IPS-20b (cell line): Measurements from ENCODE around the gene MAGEH1.
"Not testable (repeated sequence)": the region's sequence is repeated elsewhere in the genome, so short reads cannot be mapped to it uniquely, and the experiment has no call there.

Experiments
- H3K27ac ChIP-seq: one replicate; pipeline ENCODE4 v1.5.1; 2013; ENCODE audit warnings: low read length
- H3K27me3 ChIP-seq: 2 replicates; pipeline ENCODE4 v1.6.1; 2013; ENCODE audit warnings: mild to moderate bottlenecking, low read length, inconsistent platforms; ENCODE audit not compliant: insufficient read depth
- H3K36me3 ChIP-seq: 2 replicates; pipeline ENCODE4 v1.6.1; 2013; ENCODE audit warnings: low read depth, mild to moderate bottlenecking, inconsistent platforms, low read length, moderate library complexity; ENCODE audit not compliant: insufficient read depth
- H3K4me1 ChIP-seq: 2 replicates; pipeline ENCODE4 v1.6.1; 2013; ENCODE audit warnings: mild to moderate bottlenecking, control low read depth, inconsistent platforms, low read length, moderate library complexity; ENCODE audit not compliant: insufficient read depth
- H3K4me3 ChIP-seq: 2 replicates; pipeline ENCODE4 v1.5.1; 2013; ENCODE audit warnings: mild to moderate bottlenecking, low read length, inconsistent platforms
- H3K9ac ChIP-seq: 2 replicates; pipeline ENCODE4 v1.6.1; 2013; ENCODE audit warnings: low read depth, mild to moderate bottlenecking, inconsistent platforms, low read length, moderate library complexity
- H3K9me3 ChIP-seq: 2 replicates; pipeline ENCODE4 v1.6.1; 2013; ENCODE audit warnings: mild to moderate bottlenecking, low read depth, low read length, inconsistent platforms; ENCODE audit not compliant: insufficient read depth

The MAGEH1 gene

DNA sequence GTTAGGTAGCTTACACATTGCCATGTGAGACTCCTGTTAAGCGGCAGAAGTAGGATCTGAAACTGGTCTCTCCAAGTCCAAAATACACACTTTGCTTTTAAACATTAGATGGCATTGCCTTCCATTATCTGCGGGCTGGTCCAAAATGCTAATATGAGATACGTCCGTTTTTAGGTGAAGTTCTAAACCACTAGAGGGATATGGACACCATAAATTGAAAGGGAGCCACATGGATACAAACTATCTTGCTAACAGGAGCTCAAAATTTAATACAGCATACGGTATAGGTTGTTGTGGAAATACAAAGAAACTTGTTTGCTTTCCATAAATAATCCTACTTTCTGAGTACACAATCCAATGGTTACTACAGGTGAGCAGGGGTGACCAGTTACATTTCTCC is 13.9 kb downstream of the MAGEH1 start:
- H3K9ac ChIP-seq, H3K4me1 ChIP-seq, H3K27ac ChIP-seq, H3K27me3 ChIP-seq, H3K4me3 ChIP-seq, H3K36me3 ChIP-seq, H3K9me3 ChIP-seq: not testable (repeated sequence)

DNA sequence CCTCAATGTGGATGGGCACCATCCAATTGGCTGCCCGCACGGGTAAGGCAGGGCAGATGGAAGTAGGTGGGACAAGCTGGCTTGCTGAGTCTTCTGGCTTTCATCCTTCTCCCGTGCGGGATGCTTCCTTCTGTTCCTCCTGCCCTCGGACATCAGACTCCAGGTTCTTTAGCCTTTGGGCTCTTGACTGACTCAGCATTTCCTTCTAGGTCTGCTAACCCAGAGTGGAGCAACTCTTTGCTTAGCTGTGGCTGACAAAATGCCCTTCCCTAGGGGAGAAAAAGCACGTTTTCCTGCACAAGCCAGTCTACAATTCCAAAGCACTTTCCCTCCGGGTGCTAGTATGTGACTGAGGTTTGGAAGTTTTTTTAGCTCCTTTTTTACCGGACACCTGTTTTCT is 28.0 kb downstream of the MAGEH1 start:
- not testable (repeated sequence) for H3K4me1 ChIP-seq, H3K27ac ChIP-seq, H3K9me3 ChIP-seq, H3K9ac ChIP-seq, H3K4me3 ChIP-seq, H3K27me3 ChIP-seq, H3K36me3 ChIP-seq

DNA sequence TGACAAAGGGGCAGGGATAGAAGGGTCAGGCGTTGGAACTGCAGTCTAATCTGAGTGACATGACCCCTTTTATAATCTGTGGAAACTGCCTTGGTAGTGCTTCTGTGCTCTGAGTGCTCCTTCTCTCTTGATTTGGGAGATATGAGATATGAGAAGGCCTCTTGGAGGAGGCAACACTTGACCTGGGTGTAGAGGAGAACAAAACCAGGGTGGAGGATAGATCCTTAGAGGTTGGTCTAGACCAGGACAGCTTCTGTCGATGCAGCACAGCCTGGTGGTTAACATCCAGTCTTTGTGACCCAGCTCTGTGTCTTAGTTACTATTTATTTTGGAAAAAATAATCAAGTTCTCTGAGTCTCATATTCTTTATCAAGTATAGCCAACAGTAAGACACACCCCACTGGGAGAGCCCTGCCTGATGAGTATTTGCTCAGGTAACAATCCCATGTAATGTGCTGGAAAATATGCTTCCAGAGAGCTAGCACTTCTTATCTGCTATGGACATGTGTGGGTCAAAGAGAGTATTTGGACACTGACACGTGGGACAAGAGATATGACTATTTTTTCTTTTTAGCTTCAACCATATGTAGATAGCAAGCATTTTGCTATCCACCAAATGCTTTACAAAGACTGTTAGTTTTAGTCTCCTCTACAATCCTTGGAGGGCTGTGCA is 28.6 kb downstream of the MAGEH1 start:
- H3K4me1 ChIP-seq, result no peaks in the 10 kb centered on the region
- no peaks in the 10 kb centered on the region for H3K27me3 ChIP-seq
- H3K9me3 ChIP-seq, result no peaks in the 10 kb centered on the region
- no peak overlapping the region for H3K9ac ChIP-seq
- H3K27ac ChIP-seq, result no peak overlapping the region
- H3K4me3 ChIP-seq, result no peak overlapping the region
- no peaks in the 10 kb centered on the region for H3K36me3 ChIP-seq

DNA sequence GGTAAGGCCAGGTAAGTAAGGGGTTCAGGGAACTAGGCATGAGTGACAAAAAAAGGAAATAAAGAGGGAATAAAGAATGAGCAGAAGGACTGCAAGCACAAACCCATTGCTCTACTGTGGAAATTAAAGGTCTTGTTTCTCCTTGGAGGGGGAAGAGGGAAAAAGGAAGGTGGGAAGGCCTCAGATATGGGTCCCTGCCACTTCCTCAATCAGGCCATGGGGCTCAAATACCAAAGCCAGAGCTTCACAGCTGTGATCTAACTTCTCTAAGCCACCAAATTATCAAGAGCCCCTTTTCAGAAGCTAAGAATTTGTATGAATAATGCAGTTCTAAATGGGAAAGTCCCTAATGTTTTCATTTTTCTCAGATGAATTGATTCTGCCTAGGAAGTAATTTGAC is 33.0 kb downstream of the MAGEH1 start:
- H3K36me3 ChIP-seq, result peaks cover 17% of the 10 kb centered on the region
- no peak overlapping the region for H3K9ac ChIP-seq
- no peaks in the 10 kb centered on the region for H3K4me1 ChIP-seq
- H3K9me3 ChIP-seq, result no peaks in the 10 kb centered on the region
- H3K4me3 ChIP-seq, result no peak overlapping the region
- H3K27ac ChIP-seq, result no peak overlapping the region
- H3K27me3 ChIP-seq, result no peaks in the 10 kb centered on the region

DNA sequence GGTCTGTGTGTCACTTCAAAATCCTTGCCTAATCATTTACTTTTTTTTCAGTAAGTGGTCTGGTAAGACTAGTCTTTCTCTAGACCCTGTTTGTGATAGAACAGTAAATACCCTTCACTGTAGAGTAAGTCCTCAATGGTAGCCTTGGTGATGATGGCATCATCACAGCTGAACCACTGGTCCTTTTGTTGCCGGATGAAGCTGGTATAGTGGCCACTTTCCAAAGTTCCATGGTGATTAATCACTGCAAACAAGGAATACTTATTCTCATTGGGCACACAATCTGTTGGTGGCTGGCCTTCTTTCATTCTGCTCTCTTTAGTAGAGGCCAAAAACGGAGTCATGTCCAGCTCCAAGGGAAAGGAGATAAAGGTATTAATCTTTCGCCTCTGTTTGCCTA is 34.8 kb downstream of the MAGEH1 start:
- no peak overlapping the region for H3K27ac ChIP-seq
- peaks cover 7% of the 10 kb centered on the region; the same call in 1 of the 2 replicates for H3K4me1 ChIP-seq
- H3K27me3 ChIP-seq, result no peaks in the 10 kb centered on the region
- no peak overlapping the region for H3K4me3 ChIP-seq
- H3K9me3 ChIP-seq, result no peaks in the 10 kb centered on the region
- H3K36me3 ChIP-seq, result peaks cover 17% of the 10 kb centered on the region
- no peak overlapping the region for H3K9ac ChIP-seq

DNA sequence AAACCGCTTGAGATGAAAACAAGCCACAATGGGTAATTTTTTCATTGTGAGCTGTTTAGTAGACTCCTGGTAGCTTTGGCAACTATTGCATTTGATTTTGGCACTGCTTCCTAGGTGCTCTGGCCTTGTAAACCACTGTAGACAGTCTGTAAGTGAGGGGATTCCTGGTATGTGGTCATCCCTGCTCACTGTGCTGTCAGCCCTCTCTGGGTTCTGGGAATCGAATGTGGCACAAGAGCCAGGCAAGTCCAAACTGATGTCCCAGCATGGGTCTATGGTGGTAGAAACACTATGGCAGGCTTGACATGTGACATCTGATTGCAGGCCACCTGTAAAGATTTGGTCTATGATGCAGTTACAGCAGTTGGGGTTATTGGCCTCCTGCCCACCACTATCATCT is 35.2 kb downstream of the MAGEH1 start:
- H3K9me3 ChIP-seq, result no peaks in the 10 kb centered on the region
- no peaks in the 10 kb centered on the region for H3K27me3 ChIP-seq
- no peak overlapping the region for H3K27ac ChIP-seq
- peaks cover 17% of the 10 kb centered on the region for H3K36me3 ChIP-seq
- H3K9ac ChIP-seq, result no peak overlapping the region
- no peak overlapping the region for H3K4me3 ChIP-seq
- H3K4me1 ChIP-seq, result peaks cover 7% of the 10 kb centered on the region; the same call in 1 of the 2 replicates

DNA sequence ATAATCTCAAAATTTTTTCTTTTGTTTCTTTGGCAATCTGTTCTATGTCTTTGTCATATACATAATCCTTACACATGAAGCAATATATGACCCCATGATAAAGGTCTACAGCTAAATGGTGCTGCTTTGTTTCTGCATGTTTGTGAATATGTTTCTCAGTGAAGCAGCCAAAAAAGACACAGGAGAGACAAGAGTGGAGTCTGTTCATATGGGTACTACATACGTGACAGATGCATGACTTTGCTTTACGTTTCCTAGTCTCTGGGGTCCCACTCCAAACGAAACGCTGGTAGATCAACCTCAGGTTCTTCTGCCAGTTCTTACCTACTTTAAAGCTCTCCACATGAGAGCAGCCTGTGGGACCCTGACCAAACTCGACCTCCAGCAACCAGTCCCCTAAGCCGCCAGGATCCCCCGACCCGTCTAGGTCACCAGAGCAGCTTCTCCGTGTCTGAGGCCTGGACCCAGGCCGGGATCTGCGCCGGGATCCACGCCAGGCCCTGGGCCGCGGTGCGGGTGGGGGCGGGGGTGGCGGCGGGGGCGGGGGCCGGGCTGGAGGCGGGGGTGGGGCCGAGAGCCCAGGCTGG is 36.2 kb downstream of the MAGEH1 start:
- Histone ChIP-seq H3K36me3 (peaks cover 17% of the 10 kb centered on the region), H3K9ac (peak overlapping the region; percentile 60; the same call in 1 of the 2 replicates), H3K27ac (no peak overlapping the region), H3K9me3 (no peaks in the 10 kb centered on the region), H3K4me1 (peaks cover 7% of the 10 kb centered on the region; the same call in 1 of the 2 replicates), H3K27me3 (no peaks in the 10 kb centered on the region), H3K4me3 (peak overlapping the region; percentile 94)

DNA sequence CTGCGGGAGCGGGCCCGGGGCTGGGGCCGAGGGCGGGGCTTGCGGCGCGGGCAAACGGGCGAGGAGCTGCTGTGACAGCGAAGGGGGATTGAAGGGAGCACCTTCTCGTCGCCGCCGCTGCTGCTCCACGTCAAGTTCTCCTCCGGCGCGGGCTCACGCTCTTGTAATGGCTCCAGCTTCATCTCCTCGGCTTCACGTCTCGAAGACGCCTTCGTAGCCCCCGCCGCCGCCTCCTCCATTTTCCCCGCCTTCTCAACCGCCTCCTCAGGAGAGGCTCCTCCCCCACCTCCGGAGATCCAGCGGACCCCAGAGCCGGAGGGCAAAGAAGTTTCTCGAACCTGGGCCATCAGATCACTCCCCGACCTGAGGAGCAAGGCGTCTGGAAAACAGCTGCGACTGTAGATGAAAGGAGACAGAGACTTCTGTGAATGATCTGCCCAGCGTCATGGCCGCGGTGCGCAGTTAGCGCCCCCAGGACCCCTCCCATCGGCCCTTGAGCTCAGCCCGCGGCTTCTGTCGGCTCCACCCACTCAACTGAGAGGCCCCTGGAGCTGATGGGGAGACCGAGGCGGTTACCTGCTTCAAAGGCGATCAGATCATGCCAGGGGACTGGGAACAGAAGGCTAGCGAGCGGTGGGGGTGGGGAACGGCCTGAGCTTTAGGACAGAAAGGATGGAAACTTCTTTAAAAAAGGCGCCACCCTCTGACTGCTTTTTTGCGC is 36.8 kb downstream of the MAGEH1 start:
- Histone ChIP-seq H3K27ac (peak overlapping the region; percentile 36), H3K9ac (peak overlapping the region; percentile 88; the same call in 1 of the 2 replicates), H3K27me3 (no peaks in the 10 kb centered on the region), H3K4me1 (peaks cover 7% of the 10 kb centered on the region; the same call in 1 of the 2 replicates), H3K9me3 (no peaks in the 10 kb centered on the region), H3K36me3 (peaks cover 17% of the 10 kb centered on the region), H3K4me3 (peak overlapping the region; percentile 94)

DNA sequence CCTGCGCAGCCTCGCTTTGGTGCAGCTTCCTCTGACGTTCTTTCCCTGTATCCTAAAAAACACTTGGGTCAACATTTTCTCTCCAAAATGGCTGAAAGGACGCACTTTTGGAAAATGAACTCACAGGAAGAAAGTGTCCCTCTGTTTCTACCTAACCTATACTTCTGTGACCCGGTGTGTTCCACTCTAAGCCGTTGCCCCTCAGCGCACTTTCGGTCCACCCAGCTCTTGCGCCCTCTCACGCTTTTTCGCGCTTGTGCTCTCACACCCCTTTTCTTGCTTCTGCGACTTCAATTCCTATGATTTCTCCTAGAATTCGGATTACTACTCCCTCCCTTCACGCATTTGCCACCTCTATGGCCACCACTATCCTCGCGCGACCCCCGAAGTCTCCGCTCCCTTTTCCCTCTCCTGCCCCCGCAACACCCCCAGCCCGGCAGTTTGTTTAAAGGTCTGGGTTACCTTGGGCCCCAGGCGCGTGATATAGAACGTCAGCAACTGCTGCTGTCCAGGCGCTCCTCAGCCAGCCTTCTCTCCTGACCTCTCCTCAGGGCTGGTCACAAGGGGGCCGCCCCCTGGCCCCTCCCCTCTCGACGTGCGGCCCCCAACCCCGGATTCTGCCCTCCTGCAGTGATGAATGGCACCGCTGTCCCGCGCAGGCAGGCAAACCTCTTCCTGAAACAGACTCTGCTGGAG is 37.5 kb downstream of the MAGEH1 start, which contains the start of gene USP51:
Gene USP51, minus strand, starts transcription at position 535 of the 696 bp plus-strand sequence. CDS start 909 bp downstream, outside the sequence.
- Histone ChIP-seq H3K27me3 (no peaks in the 10 kb centered on the region), H3K4me1 (peaks cover 7% of the 10 kb centered on the region; the same call in 1 of the 2 replicates), H3K9me3 (no peaks in the 10 kb centered on the region), H3K36me3 (peaks cover 17% of the 10 kb centered on the region), H3K4me3 (peak within 1 kb of the TSS; percentile 94), H3K27ac (peak within 1 kb of the TSS; percentile 36), H3K9ac (peak within 1 kb of the TSS; percentile 88)

DNA sequence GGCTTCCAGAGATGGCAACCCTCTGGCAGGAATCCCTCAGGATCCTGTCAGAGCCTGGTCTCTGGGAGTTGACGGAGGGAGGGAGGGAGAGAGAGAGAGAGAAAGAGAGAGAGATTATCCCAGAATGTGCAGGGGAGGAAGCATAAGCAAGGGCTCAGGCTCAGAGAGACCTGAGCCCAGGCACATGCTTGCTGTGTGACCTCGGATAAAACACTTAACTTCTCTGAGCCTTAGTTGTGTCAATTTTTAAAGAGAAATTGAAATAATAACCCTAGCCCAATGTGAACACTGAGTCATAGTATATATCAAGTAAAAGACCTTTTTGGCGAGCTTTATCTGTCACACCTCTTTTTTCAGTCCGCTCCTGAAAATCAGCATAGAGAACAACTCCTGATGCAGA is 38.2 kb downstream of the MAGEH1 start:
- H3K4me3 ChIP-seq, result peak overlapping the region; percentile 94
- H3K27me3 ChIP-seq, result no peaks in the 10 kb centered on the region
- H3K9me3 ChIP-seq, result no peaks in the 10 kb centered on the region
- no peak overlapping the region for H3K27ac ChIP-seq
- H3K36me3 ChIP-seq, result peaks cover 17% of the 10 kb centered on the region
- H3K9ac ChIP-seq, result peak overlapping the region; percentile 88
- peaks cover 7% of the 10 kb centered on the region; the same call in 1 of the 2 replicates for H3K4me1 ChIP-seq

DNA sequence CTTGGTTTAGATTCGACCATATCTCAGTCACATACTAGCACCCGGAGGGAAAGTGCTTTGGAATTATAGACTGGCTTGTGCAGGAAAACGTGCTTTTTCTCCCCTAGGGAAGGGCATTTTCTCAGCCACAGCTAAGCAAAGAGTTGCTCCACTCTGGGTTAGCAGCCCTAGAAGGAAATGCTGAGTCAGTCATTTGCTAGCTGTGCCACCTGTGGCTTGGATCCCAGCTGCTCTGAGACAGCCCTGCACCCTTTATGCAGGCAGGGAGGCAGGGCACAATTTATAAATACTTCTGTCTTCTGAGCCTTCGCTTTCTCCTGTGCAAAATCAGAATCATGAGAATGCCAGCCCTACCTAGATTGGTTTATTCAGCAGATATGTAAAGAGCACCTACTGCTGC is 39.0 kb downstream of the MAGEH1 start:
- no peak overlapping the region for H3K9ac ChIP-seq
- H3K4me3 ChIP-seq, result no peak overlapping the region
- H3K9me3 ChIP-seq, result no peaks in the 10 kb centered on the region
- peaks cover 7% of the 10 kb centered on the region; the same call in 1 of the 2 replicates for H3K4me1 ChIP-seq
- peaks cover 17% of the 10 kb centered on the region for H3K36me3 ChIP-seq
- H3K27ac ChIP-seq, result no peak overlapping the region
- H3K27me3 ChIP-seq, result no peaks in the 10 kb centered on the region
